Activated naive CD4-positive, alpha-beta T cell treated with anti-CD3 and anti-CD28 coated beads, Interleukin-2, amount 10 ng/mL, durations not matched to agents 7 days and 5 days (primary cell): Measurements from ENCODE around the gene GSKIP.
"Not testable (repeated sequence)": the region's sequence is repeated elsewhere in the genome, so short reads cannot be mapped to it uniquely, and the experiment has no call there.

ENCODE experiments used
- CTCF ChIA-PET: fragments of 350-600 bp; sonication (Branson Sonifier 250); formaldehyde crosslinking; loops from one replicate; lab custom pipeline; 2021; ENCODE audit warnings: antibody characterized with exemption; lab: Charles Lee
- DNase-seq: peaks from one replicate; pipeline ENCODE4 v3.0.0-alpha.2; 2020
- H3K27ac Mint-ChIP-seq: one replicate; pipeline ENCODE4 v1.8.0; 2021; ENCODE audit warnings: mild to moderate bottlenecking, moderate library complexity, mixed read lengths
- H3K27me3 Mint-ChIP-seq: one replicate; pipeline ENCODE4 v1.8.0; 2021; ENCODE audit warnings: mild to moderate bottlenecking, mixed read lengths
- H3K36me3 Mint-ChIP-seq: one replicate; pipeline ENCODE4 v1.8.0; 2021; ENCODE audit warnings: mixed read lengths
- H3K4me1 Mint-ChIP-seq: one replicate; pipeline ENCODE4 v1.8.0; 2021; ENCODE audit warnings: mixed read lengths
- H3K4me3 Mint-ChIP-seq: one replicate; pipeline ENCODE4 v1.8.0; 2021; ENCODE audit warnings: mild to moderate bottlenecking, moderate library complexity, mixed read lengths
- H3K9me3 Mint-ChIP-seq: one replicate; pipeline ENCODE4 v1.8.0; 2021; ENCODE audit warnings: mixed read lengths

The GSKIP gene, protein sequence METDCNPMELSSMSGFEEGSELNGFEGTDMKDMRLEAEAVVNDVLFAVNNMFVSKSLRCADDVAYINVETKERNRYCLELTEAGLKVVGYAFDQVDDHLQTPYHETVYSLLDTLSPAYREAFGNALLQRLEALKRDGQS

DNA sequence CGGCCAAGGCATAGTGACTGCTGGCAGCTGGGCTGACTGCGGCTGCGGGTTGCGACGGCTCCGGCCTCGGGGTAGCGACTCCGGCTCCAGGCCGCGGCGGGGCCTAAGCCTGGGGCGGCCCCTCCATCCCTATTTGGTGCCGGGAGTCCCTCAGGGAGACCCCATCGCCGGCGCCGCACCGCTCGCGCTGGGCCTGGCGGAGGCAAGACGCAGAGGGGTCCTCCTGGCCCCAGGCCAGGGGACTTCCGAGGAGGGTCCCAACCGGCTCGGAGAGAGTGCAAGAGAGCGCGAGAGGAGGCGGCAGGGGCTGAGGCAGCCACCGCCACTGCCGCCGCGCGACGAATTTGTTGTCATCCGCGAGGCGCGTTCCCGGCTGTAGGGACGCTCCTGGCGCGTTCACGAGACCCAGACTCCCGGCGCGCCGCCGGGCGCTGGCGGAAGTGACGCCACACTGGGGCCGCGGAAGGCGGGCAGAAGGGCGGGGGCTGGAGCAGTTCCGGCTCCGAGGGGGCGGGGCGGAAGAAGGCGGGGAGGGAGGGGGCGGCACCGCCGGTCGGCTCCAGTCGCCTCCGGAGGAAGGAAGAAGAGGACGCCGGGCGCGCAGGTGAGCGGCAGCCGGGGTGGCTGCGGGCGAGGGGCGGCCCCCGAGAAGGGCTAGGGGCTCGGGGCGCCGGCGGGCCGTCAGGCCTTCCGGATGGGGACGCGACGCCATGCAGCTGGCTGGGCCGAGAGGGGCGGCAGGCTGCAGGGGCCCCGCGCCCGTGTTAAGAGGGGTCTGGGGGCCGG lies at the start of gene GSKIP, which contains the start of gene ATG2B:
GSKIP (plus strand) TSS at position 562 of the 786 bp plus-strand sequence. CDS start 18,722 bp downstream, outside the sequence.
ATG2B (minus strand) TSS at position 377 of the 786 bp plus-strand sequence; CDS start at position 12, 365 bp downstream.
- Mint-ChIP-seq H3K36me3 (peaks cover 13% of the 10 kb centered on the region), H3K27me3 (no peaks in the 10 kb centered on the region), H3K4me1 (peaks cover 43% of the 10 kb centered on the region), H3K9me3 (no peaks in the 10 kb centered on the region), H3K4me3 (peak within 1 kb of the TSS; percentile 87), H3K27ac (peak within 1 kb of the TSS; percentile 87)
- CTCF ChIA-PET = interaction anchor here (0.6 kb wide), 1 partner anchor 1351 kb away, joined by 4 read pairs; no protein-coding TSS in a partner anchor
- peak; percentile 97 for DNase-seq

DNA sequence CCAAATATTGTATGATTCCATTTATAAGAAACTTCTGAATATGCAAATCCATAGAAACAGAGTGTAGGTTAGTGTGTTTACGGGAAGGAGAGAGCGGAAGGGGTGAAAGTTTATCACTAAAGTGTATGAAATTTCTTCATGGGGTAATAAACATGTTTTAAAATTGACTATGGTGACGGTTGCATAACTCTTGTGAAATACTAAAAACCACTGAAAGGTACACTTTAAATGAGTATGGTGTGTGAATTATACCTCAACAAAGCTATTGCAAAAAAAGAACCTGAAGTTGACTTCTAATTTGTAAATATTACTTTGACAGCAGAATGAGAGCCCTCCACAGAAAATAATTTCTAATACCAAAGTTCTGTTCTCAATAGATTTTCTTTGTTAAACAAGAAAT lies 47.2 kb upstream of the GSKIP start:
- CTCF ChIA-PET = no interaction called here
- H3K27me3 Mint-ChIP-seq = no peaks in the 10 kb centered on the region
- H3K9me3 Mint-ChIP-seq = no peaks in the 10 kb centered on the region
- peaks cover 33% of the 10 kb centered on the region for H3K36me3 Mint-ChIP-seq
- DNase-seq = no peak
- no peak overlapping the region for H3K4me3 Mint-ChIP-seq
- peaks cover 3% of the 10 kb centered on the region for H3K4me1 Mint-ChIP-seq
- no peak overlapping the region for H3K27ac Mint-ChIP-seq

DNA sequence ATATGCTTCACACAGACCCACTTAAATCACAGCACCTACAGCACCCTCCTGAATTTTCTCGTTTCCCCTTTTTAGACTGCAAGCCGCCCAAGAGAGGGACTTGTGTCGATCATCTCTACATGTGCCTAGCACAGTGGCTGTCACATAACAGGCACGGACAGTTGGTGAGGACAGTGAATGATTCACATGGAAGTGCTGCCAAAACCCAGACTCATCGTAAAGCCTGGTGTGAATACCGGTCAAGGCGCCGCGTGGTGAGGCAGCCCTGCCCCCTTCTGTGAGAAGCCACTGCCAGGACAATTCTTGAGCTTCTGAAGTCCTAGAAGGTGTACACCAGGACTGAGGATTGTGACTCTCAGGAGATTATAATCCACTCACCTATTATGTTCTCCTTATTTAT lies 44.5 kb upstream of the GSKIP start:
- Mint-ChIP-seq H3K4me1 (peaks cover 3% of the 10 kb centered on the region), H3K36me3 (peaks cover 43% of the 10 kb centered on the region), H3K9me3 (no peaks in the 10 kb centered on the region), H3K27me3 (no peaks in the 10 kb centered on the region), H3K4me3 (no peak overlapping the region), H3K27ac (no peak overlapping the region)
- CTCF ChIA-PET = no interaction called here
- no peak for DNase-seq

DNA sequence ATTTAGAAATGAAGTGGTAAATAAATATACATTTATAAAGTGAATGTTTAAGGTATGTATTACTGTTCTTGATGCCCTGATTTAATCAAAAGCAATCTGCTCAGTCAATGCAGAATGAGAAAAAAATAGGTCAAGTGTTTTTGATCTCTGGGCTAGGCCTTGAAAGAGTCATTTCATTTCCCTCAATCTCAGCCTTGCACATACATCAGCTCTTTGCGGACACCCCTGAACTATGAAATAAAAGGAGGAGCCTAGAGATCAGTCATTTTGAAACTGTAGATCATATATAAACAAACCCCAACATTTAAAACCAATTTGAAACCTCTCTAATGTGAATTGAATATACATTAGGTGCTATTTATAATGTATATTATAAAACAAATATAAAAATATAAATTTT lies 42.7 kb upstream of the GSKIP start:
- H3K4me1 Mint-ChIP-seq = peaks cover 3% of the 10 kb centered on the region

DNA sequence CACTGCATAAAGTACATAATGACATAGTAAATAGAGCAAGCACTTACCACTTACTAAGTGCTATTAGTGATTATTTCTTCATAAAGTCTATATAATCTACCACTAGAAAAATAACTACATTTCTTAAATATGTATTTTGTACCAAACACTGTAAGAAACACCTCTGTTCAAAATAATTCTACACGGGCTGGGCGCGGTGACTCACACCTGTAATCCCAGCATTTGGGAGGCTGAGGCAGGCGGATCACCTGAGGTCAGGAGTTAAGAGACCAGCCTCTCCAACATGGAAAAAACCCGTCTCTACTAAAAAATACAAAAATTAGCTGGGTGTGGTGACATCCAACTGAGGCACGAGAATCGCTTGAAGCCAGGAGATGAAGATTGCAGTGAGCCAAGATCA lies 39.1 kb upstream of the GSKIP start:
- Mint-ChIP-seq H3K27me3 (no peaks in the 10 kb centered on the region), H3K36me3 (peaks cover 23% of the 10 kb centered on the region), H3K27ac (no peak overlapping the region), H3K4me1 (peaks cover 3% of the 10 kb centered on the region), H3K4me3 (no peak overlapping the region), H3K9me3 (no peaks in the 10 kb centered on the region)
- CTCF ChIA-PET = no interaction called here
- no peak for DNase-seq

More for the DNA sequence above, 42.7 kb upstream of the GSKIP start:
- Mint-ChIP-seq H3K27ac (no peak overlapping the region), H3K9me3 (no peaks in the 10 kb centered on the region), H3K27me3 (no peaks in the 10 kb centered on the region), H3K36me3 (peaks cover 38% of the 10 kb centered on the region), H3K4me3 (no peak overlapping the region)
- no peak for DNase-seq
- CTCF ChIA-PET = no interaction called here

DNA sequence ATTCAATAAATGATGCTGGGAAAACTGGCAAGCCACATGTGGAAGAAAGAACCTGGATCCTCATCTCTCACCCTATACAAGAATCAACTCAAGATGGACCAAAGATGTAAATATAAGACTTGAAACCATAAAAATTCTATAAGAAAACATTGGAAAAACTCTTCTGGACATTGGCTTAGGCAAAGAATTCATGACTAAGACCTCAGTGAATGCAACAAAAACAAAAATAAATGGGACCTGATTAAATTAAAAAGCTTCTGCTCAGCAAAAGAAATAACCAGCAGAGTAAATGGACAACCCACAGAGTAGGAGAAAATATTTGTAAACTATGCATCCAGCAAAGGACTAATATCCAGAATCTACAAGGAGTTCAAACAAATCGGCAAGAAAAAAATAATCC lies 24.8 kb upstream of the GSKIP start:
- Mint-ChIP-seq H3K27me3 (no peaks in the 10 kb centered on the region), H3K27ac (no peak overlapping the region), H3K9me3 (no peaks in the 10 kb centered on the region), H3K4me3 (no peak overlapping the region), H3K4me1 (no peaks in the 10 kb centered on the region), H3K36me3 (peaks cover 22% of the 10 kb centered on the region)
- CTCF ChIA-PET = interaction anchor here (0.6 kb wide), 1 partner anchor 228 kb away, joined by 3 read pairs; no protein-coding TSS in a partner anchor
- DNase-seq = no peak

DNA sequence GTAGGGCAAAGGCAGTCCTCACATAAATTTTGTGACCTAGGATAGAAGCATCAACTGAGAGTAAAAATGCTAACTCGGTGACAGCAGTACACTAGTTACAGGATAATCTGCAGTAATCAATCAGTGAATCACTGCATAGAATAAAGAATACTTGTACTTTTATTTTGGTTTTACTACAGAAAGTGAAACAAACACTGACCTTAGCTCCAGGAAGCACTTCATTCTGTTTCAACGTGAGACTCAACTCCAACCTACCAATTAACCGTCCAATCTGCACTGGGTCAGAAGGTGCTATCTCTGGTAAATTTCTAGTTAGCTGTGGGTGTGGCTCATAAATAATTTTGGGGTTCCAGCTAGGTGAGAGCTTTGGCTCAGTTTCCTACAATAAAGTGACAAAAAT lies 22.0 kb upstream of the GSKIP start:
- no peak overlapping the region for H3K27ac Mint-ChIP-seq
- no peaks in the 10 kb centered on the region for H3K27me3 Mint-ChIP-seq
- no peaks in the 10 kb centered on the region for H3K4me1 Mint-ChIP-seq
- no peak for DNase-seq
- H3K4me3 Mint-ChIP-seq = no peak overlapping the region
- CTCF ChIA-PET = no interaction called here
- H3K36me3 Mint-ChIP-seq = peaks cover 23% of the 10 kb centered on the region
- H3K9me3 Mint-ChIP-seq = no peaks in the 10 kb centered on the region

DNA sequence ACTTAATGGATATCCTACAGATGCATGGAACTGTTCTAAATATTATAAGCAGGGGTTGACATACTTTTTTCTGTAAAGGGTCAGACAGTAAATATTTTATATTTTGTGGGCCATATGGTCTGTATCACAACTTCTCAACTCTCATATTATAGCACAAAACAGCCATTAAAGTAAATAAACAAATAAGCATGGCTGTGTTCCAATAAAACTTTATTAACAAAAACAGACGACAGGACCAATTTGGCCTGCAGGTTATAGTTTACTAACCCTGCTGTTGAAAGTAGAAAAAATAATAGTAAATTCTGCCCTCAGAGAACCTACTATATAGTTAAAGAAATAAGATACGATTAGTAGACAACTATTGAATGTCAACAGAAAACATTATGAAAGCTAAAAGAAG lies 17.7 kb upstream of the GSKIP start:
- CTCF ChIA-PET = no interaction called here
- H3K27me3 Mint-ChIP-seq = no peaks in the 10 kb centered on the region

DNA sequence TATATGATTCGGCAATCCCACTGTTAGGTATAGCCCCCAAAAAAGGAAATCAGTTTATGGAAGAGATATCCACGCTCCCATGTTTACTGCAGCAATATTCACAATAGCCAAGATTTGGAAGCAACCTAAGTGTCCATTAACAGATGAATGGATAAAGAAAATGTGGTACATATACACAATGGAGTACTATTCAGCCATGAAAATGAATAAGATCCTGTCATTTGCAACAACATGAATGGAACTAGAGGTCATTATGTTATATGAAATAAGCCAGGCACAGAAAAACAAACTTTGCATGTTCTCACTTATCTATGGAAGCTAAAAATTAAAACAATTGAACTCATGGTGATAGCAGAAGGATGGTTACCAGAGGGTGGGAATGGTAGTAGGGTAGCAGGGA lies 15.4 kb upstream of the GSKIP start:
- H3K36me3 Mint-ChIP-seq, H3K9me3 Mint-ChIP-seq, DNase-seq, CTCF ChIA-PET, H3K4me1 Mint-ChIP-seq, H3K27ac Mint-ChIP-seq, H3K4me3 Mint-ChIP-seq, H3K27me3 Mint-ChIP-seq: not testable (repeated sequence)

More for the DNA sequence above, 17.7 kb upstream of the GSKIP start:
- H3K4me1 Mint-ChIP-seq = no peaks in the 10 kb centered on the region
- H3K9me3 Mint-ChIP-seq = no peaks in the 10 kb centered on the region
- DNase-seq = no peak
- no peak overlapping the region for H3K4me3 Mint-ChIP-seq
- H3K36me3 Mint-ChIP-seq = peaks cover 8% of the 10 kb centered on the region
- H3K27ac Mint-ChIP-seq = no peak overlapping the region

DNA sequence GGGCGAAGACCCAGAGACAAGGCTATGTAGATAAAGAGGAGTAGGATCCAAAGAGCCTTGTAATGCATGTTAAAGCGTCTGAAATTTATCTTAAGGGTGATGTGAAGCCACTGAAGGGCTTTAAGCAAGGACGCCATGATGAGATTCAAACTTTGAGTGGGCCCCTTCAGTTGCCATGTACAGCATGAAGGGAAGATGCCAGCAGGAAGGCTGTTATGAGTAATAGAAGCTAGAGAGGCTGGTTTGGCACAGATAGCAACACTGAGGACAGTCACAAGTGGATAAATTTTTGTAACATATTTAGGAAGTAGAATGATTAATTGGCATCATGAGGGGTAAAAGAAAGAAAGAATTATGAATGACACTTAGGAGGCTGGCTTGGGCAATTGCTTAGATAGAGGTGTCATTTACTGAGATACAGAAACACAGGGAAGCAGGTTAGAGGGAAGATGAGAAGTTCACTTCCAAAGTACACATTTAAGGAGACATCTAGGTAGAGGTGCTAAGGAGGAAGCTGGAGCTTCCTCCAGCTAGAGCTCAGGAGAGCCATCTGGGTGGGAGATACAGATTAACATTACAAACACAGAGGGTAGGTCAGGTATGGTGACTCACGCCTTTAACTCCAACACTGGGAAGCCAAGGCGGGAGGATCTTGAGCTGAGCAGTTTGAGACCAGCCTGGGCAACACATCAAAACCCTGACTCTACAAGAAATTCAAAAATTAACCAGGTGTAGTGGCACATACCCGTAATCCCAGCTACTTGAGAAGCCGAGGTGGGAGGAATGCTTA lies 13.8 kb upstream of the GSKIP start:
- Mint-ChIP-seq H3K36me3 (peaks cover 4% of the 10 kb centered on the region), H3K27me3 (no peaks in the 10 kb centered on the region), H3K4me1 (no peaks in the 10 kb centered on the region), H3K9me3 (no peaks in the 10 kb centered on the region), H3K4me3 (no peak overlapping the region), H3K27ac (no peak overlapping the region)
- CTCF ChIA-PET = no interaction called here
- no peak for DNase-seq

DNA sequence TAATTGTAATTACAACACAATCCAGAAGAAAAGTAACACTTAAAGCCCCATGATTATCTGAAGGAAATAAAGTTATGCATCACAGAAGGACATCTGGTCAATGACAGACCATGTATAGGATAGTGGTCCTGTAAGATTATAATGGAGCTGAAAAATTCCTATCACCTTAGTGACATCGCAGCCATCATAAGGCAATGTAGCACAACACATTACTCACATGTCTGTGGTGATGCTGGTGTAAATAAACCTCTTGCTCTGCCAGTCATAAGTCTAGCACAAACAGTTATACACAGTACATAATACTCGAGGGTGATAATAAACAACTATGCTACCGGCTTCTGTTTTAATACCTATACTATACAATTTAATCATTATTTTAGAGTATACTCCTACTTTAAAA lies 11.3 kb upstream of the GSKIP start:
- H3K27me3 Mint-ChIP-seq = no peaks in the 10 kb centered on the region
- H3K9me3 Mint-ChIP-seq = no peaks in the 10 kb centered on the region
- no peak overlapping the region for H3K27ac Mint-ChIP-seq
- no peak overlapping the region for H3K4me3 Mint-ChIP-seq
- no peak for DNase-seq
- peaks cover 3% of the 10 kb centered on the region for H3K36me3 Mint-ChIP-seq
- CTCF ChIA-PET = interaction anchor here (0.8 kb wide), 1 partner anchor 13 kb away, joined by 4 read pairs; no protein-coding TSS in a partner anchor
- no peaks in the 10 kb centered on the region for H3K4me1 Mint-ChIP-seq

DNA sequence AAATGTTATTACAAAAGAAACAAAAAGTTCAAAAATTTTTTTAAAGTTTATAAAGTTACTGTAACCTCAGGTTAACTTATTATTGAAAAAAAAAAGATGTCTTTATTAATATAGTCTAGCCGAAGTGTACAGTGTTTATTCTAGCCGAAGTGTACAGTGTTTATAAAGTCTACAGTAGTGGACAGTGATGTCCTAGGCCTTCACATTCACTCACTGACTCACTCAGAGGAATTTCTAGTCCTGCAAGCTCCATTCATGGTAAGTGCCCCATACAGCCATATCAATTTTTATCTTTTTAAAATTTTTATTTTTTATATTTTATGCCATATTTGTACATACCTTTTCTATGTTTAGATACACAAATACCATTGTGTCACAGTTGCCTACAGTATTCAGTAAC lies 10.6 kb upstream of the GSKIP start:
- CTCF ChIA-PET = interaction anchor here (0.8 kb wide), 1 partner anchor 12 kb away, joined by 4 read pairs; no protein-coding TSS in a partner anchor
- Mint-ChIP-seq H3K9me3 (no peaks in the 10 kb centered on the region), H3K27me3 (no peaks in the 10 kb centered on the region), H3K27ac (no peak overlapping the region), H3K4me1 (no peaks in the 10 kb centered on the region), H3K36me3 (peaks cover 7% of the 10 kb centered on the region), H3K4me3 (no peak overlapping the region)
- DNase-seq = no peak

DNA sequence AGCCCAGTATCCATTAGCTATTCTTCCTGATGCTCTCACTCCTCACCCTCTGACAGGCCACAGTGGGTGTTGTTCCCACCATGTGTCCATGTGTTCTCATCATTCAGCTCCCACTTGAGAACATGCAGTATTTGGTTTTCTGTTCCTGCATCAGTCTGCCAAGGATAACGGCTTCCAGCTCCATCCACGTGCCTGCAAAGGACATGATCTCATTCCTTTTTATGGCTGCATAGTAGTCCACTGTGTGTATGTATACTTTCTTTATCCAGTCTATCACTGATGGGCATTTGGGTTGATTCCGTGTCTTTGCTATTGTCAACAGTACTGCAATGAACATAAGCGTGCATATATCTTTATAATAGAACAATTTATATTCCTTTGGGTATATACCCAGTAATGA lies 9.1 kb upstream of the GSKIP start:
- H3K4me1 Mint-ChIP-seq = peaks cover under 1% of the 10 kb centered on the region
- DNase-seq = no peak
- CTCF ChIA-PET = no interaction called here
- H3K27me3 Mint-ChIP-seq = no peaks in the 10 kb centered on the region
- H3K36me3 Mint-ChIP-seq = peaks cover 5% of the 10 kb centered on the region
- H3K4me3 Mint-ChIP-seq = no peak overlapping the region
- no peaks in the 10 kb centered on the region for H3K9me3 Mint-ChIP-seq
- no peak overlapping the region for H3K27ac Mint-ChIP-seq

DNA sequence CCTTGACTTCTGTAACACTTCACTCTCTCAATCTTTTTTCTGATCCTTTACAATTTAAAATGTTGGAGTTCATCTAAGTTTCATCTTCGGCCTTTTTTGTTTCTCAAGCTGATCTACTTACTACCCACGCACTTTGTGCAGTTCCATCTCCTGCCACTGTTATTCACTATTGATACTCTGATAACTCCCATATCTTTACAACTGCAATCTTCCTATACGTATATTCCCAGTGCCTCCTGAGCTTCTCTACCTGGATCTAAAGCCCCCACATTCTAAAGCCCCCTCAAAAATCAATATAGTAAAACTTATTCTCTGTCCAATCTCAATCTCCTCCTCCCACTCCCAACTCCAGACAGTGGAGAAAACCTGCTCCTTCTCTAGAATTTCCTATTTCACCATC lies 6.1 kb upstream of the GSKIP start:
- H3K9me3 Mint-ChIP-seq = no peaks in the 10 kb centered on the region
- no peak overlapping the region for H3K27ac Mint-ChIP-seq
- peaks cover 23% of the 10 kb centered on the region for H3K4me1 Mint-ChIP-seq
- H3K27me3 Mint-ChIP-seq = no peaks in the 10 kb centered on the region
- no peak overlapping the region for H3K4me3 Mint-ChIP-seq
- DNase-seq = no peak
- H3K36me3 Mint-ChIP-seq = peaks cover 7% of the 10 kb centered on the region
- CTCF ChIA-PET = no interaction called here
